Measurements from ENCODE around the gene TNFRSF12A.
A peak's percentile ranks its signal among the peaks of the same experiment; 100 is the strongest.

TNFRSF12A gene

DNA sequence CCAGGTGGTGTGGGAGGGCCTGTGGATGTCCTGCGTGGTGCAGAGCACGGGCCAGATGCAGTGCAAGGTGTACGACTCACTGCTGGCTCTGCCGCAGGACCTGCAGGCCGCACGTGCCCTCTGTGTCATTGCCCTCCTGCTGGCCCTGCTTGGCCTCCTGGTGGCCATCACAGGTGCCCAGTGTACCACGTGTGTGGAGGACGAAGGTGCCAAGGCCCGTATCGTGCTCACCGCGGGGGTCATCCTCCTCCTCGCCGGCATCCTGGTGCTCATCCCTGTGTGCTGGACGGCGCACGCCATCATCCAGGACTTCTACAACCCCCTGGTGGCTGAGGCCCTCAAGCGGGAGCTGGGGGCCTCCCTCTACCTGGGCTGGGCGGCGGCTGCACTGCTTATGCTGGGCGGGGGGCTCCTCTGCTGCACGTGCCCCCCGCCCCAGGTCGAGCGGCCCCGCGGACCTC is 6.6 kb upstream of the TNFRSF12A start:
- H3K36me3 Mint-ChIP-seq (ENCODE audit: low read depth): no peaks in the 10 kb centered on the region
- H3K27me3 Mint-ChIP-seq: peaks cover 9% of the 10 kb centered on the region
- peaks cover 11% of the 10 kb centered on the region for H3K4me1 Mint-ChIP-seq (ENCODE audit: low read depth)
- H3K27ac Mint-ChIP-seq: no peak overlapping the region
- no peak overlapping the region for H3K4me3 Mint-ChIP-seq
- H3K9me3 Mint-ChIP-seq: no peaks in the 10 kb centered on the region

DNA sequence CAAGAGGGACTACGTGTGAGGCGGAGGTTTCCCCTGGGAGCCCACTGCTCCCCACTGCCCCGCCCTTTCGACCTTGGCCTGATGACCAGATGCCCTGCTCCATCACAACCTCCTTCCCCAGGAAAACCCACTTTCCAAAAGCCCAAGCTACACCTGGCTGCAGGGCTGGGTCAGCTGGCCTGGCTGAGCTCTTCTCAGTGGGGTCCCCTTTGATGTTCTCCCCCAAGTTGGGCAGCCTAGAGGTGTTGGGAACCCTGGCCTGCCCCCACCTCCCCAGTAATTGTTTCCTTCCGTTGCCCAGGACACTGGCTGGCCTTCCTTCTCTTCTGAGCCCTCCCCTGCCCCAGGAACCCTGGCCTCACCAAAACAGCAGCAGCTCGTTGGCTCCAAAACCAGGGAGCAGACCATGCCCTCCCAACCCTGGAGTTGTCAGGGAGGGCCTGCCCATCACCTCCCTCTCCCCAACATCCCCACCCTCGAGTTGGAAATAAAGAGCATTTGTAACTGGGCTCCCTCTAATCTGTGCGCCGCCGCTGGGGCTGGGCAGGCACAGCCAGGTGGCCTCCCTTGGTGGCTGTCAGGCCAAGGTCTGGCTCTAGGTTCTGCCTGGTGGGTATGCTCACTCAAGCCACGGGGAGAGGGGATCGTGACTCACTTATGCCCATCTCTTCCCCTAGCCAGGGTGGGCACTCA is 6.0 kb upstream of the TNFRSF12A start:
- Mint-ChIP-seq H3K36me3 (ENCODE audit: low read depth) (no peaks in the 10 kb centered on the region), H3K27ac (no peak overlapping the region), H3K27me3 (peaks cover 9% of the 10 kb centered on the region), H3K4me3 (no peak overlapping the region), H3K9me3 (no peaks in the 10 kb centered on the region), H3K4me1 (ENCODE audit: low read depth) (peaks cover 8% of the 10 kb centered on the region)

DNA sequence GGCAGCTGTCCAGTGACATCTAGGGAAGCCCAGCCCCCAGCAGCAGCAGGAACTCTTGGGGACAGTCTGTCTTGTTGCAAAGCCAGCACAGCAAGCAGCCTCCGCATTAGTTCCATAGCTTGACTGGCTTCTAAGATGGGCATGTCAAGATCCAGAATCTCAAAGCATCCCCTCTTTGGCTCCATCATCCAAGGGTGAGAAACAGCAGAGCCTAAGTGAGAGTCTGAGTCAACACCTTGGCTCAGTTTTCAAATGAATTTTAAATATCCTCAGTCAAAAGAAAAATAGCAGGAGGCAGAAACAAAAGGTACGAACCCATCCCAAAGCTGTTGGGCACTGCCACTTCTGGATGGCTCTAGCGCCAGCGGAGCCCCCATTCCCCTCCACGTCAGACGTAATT is 5.2 kb upstream of the TNFRSF12A start:
- peaks cover 15% of the 10 kb centered on the region for H3K4me1 Mint-ChIP-seq (ENCODE audit: low read depth)
- H3K36me3 Mint-ChIP-seq (ENCODE audit: low read depth): no peaks in the 10 kb centered on the region
- no peaks in the 10 kb centered on the region for H3K9me3 Mint-ChIP-seq
- no peak overlapping the region for H3K4me3 Mint-ChIP-seq
- peaks cover 9% of the 10 kb centered on the region for H3K27me3 Mint-ChIP-seq
- H3K27ac Mint-ChIP-seq: no peak overlapping the region

DNA sequence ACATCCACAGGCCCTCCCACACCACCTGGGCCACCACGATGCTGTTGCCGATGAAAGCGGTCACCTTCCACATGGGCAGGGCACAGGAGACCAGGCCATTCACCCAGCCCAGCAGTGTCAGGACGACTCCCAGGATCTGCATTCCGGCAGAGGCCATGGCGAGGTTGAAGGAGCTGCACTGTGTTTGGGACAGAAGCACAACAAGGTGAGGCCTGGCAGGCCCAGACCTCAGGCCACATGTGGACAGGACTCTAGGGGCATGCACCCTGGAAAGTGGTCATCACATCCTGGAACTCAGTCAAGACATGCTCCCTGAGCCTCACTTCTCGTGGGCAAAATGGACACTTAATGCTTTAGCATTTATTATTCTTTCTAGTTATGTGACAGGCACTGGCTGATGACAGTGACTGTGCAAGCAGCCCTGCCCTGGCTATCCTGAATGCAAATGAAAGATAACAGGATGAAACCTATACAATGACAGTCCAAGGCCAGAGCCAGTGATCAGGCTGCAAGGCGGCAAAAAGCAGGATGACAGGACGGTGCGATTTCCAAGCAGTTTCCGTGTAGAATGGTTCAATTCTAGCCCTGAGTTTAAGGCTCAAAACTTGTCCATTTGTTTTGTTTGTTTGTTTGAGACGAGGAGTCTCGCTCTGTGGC is 4.2 kb upstream of the TNFRSF12A start:
- Mint-ChIP-seq H3K27ac (no peak overlapping the region), H3K4me1 (ENCODE audit: low read depth) (peaks cover 21% of the 10 kb centered on the region), H3K27me3 (peaks cover 9% of the 10 kb centered on the region), H3K9me3 (no peaks in the 10 kb centered on the region), H3K36me3 (ENCODE audit: low read depth) (no peaks in the 10 kb centered on the region), H3K4me3 (no peak overlapping the region)

DNA sequence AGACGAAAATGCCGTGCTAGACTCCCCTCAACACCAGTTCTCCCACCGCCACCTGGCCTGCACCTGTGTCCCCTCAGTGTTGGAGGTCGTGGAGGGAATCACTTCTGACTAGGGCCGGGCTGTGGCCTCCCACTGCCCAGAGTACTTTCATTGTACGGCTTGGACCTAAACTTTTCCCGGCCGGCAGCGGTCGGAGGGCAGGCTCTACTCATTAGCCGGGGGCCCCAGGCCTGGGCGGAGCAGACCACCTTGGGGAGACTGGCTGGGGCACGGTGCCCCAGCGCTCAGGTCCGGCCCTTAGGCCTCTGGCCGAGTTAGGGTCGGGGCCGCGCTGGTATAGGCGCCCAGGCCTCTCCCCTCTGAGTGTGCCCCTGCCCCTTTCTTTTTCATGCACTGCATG is 2.8 kb upstream of the TNFRSF12A start:
- Mint-ChIP-seq H3K27me3 (peaks cover 3% of the 10 kb centered on the region), H3K36me3 (ENCODE audit: low read depth) (no peaks in the 10 kb centered on the region), H3K4me1 (ENCODE audit: low read depth) (peaks cover 34% of the 10 kb centered on the region), H3K9me3 (no peaks in the 10 kb centered on the region), H3K4me3 (no peak overlapping the region), H3K27ac (no peak overlapping the region)

DNA sequence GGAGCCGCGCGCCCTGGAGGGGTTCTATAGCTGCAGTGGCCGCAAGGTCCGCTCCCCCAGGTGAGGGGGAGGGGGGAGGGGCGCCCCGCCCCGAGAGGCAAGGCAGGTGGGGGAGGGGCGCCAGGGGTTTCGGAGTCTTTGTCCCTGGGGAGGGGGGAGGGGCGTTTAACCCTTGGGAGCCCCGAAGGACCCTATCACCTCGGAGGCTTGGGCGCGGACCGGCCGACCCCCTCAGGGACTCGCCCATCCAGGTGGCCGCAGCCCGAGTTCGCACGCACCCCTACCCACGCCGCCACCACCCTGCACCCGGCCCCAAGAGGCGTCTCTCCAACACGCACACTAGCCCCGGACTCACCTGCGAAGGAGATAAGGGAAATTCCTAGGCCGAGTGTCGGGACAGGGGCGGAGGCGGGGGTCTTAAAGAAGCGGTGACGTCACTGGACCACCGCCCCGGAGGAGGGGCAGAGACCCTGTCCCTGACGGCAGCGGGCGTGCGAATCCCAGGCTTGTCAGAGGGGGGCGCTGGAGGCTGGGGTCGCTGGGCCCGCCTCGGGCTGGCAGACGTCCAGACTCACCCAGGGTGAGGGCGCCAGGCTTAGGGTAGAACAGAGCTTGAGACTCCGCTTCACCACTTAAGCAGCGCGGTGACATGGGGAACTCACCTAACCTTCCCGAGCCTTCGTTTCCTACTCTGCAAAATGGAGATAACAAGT is 2.2 kb upstream of the TNFRSF12A start, which contains the start of gene CLDN6:
Gene CLDN6 (minus strand): TSS at position 390 of the 713 bp plus-strand sequence. CDS start 2,162 bp downstream, outside the sequence.
- H3K36me3 Mint-ChIP-seq (ENCODE audit: low read depth): no peaks in the 10 kb centered on the region
- H3K4me3 Mint-ChIP-seq: no peak within 1 kb of the TSS
- H3K27ac Mint-ChIP-seq: no peak within 1 kb of the TSS

DNA sequence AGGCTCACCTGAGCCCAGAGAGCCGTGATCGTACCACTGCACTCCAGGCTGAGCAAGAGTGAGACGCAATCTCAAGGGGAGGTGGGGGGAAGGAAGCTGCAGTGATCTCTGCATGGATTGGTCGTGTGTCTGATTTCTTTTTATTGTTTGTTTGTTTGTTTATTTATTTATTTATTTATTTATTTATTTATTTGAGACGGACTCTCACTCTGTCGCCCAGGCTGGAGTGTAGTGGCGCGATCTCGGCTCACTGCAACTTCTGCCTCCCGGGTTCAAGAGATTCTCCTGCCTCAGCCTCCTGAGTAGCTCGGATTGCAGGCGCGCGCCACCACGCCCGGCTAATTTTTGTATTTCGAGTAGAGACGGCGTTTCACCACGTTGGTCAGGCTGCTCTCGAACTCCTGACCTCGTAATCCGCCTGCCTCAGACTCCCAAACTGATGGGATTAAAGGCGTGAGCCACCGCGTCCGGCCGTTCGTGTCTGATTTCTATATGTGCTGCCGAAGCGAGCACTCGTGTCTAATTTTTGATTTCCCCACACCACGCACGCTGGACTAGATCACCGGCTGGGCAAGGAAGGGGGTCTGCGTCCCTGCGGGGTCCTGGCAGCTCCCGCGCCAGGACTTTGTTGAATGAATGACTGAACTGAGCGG is 448 bp upstream of the TNFRSF12A start:
- H3K4me3 Mint-ChIP-seq: peak overlapping the region; percentile 85
- peaks cover 3% of the 10 kb centered on the region for H3K27me3 Mint-ChIP-seq
- H3K4me1 Mint-ChIP-seq (ENCODE audit: low read depth): peaks cover 52% of the 10 kb centered on the region
- peak overlapping the region; percentile 82 for H3K27ac Mint-ChIP-seq
- no peaks in the 10 kb centered on the region for H3K9me3 Mint-ChIP-seq
- H3K36me3 Mint-ChIP-seq (ENCODE audit: low read depth): peaks cover 4% of the 10 kb centered on the region

More for the DNA sequence above, 2.2 kb upstream of the TNFRSF12A start, which contains the start of gene CLDN6:
- peaks cover 40% of the 10 kb centered on the region for H3K4me1 Mint-ChIP-seq (ENCODE audit: low read depth)
- no peaks in the 10 kb centered on the region for H3K9me3 Mint-ChIP-seq
- peaks cover 3% of the 10 kb centered on the region for H3K27me3 Mint-ChIP-seq

DNA sequence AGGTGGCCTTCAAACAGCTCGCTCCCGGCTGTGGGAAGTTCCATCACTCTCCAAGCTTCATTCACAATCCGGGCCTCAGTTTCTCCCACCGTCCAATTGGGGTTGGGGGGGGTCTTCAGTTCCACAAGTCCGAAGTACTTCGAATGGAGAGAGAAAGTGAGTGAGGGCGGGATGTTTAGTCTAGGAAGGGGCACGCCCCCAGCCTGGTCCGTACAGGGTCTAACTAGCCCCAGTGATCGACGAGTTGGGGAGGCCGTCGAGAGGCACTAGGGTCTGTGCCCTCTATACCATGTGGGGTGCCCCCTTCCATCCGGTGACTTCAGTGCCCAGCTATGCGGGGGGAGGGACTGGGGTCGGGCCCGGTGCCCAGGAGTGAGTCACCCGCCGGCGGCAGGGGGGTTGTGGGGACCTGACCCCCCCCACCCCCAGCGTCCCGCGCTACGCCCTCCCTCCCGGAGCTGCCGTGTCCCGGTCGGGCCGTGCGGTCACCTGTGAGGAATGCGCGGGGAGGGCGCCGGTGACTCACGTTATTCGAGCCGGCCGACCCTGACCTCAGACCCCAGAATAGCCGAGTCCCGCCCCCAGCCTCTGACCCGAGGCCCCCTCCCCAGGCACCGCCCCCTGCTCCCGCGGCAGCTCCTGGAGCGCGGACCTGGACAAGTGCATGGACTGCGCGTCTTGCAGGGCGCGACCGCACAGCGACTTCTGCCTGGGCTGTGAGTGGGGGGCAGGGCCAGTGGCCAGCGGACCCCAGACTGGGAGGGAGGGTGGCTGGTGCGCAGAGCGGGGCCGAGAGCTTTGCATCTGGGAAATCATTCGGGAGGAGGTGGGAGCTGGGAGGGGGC is 658 bp downstream of the TNFRSF12A start:
- H3K9me3 Mint-ChIP-seq: no peaks in the 10 kb centered on the region
- H3K4me3 Mint-ChIP-seq: peak overlapping the region; percentile 85
- H3K4me1 Mint-ChIP-seq (ENCODE audit: low read depth): peaks cover 52% of the 10 kb centered on the region
- H3K36me3 Mint-ChIP-seq (ENCODE audit: low read depth): peaks cover 4% of the 10 kb centered on the region
- H3K27ac Mint-ChIP-seq: peak overlapping the region; percentile 97
- H3K27me3 Mint-ChIP-seq: no peaks in the 10 kb centered on the region

DNA sequence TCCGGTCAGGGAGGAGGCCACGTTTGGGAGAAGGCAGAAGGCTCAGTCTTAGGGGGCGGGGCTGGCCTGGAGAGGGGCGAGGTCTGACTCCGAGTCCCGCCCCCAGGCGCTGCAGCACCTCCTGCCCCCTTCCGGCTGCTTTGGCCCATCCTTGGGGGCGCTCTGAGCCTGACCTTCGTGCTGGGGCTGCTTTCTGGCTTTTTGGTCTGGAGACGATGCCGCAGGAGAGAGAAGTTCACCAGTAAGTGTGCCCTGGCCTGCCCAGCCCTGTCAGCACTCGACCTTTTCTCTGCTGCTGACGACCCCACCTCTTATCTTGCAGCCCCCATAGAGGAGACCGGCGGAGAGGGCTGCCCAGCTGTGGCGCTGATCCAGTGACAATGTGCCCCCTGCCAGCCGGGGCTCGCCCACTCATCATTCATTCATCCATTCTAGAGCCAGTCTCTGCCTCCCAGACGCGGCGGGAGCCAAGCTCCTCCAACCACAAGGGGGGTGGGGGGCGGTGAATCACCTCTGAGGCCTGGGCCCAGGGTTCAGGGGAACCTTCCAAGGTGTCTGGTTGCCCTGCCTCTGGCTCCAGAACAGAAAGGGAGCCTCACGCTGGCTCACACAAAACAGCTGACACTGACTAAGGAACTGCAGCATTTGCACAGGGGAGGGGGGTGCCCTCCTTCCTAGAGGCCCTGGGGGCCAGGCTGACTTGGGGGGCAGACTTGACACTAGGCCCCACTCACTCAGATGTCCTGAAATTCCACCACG is 1.5 kb downstream of the TNFRSF12A start:
- H3K4me3 Mint-ChIP-seq: peak overlapping the region; percentile 85
- peaks cover 52% of the 10 kb centered on the region for H3K4me1 Mint-ChIP-seq (ENCODE audit: low read depth)
- peak overlapping the region; percentile 97 for H3K27ac Mint-ChIP-seq
- H3K27me3 Mint-ChIP-seq: no peaks in the 10 kb centered on the region
- no peaks in the 10 kb centered on the region for H3K9me3 Mint-ChIP-seq
- peaks cover 12% of the 10 kb centered on the region for H3K36me3 Mint-ChIP-seq (ENCODE audit: low read depth)

DNA sequence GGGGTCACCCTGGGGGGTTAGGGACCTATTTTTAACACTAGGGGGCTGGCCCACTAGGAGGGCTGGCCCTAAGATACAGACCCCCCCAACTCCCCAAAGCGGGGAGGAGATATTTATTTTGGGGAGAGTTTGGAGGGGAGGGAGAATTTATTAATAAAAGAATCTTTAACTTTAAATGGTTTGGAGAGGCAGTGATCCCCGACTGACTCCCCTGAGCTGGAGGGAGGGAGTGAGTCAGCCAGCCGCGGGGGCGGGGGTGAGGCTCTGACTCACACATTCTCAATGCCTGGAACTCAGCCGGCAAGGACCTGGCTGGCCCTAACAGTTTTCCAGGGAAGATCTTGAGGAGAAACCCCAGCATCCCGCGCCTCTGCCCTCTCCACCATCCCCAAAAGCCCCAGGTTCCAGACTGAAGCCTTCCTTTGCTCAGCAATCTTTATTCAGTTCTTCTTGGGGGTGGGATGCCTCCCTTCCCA is 2.1 kb downstream of the TNFRSF12A start:
- no peaks in the 10 kb centered on the region for H3K27me3 Mint-ChIP-seq
- H3K4me1 Mint-ChIP-seq (ENCODE audit: low read depth): peaks cover 52% of the 10 kb centered on the region
- peak overlapping the region; percentile 97 for H3K27ac Mint-ChIP-seq
- H3K9me3 Mint-ChIP-seq: no peaks in the 10 kb centered on the region
- peak overlapping the region; percentile 85 for H3K4me3 Mint-ChIP-seq
- H3K36me3 Mint-ChIP-seq (ENCODE audit: low read depth): peaks cover 19% of the 10 kb centered on the region

DNA sequence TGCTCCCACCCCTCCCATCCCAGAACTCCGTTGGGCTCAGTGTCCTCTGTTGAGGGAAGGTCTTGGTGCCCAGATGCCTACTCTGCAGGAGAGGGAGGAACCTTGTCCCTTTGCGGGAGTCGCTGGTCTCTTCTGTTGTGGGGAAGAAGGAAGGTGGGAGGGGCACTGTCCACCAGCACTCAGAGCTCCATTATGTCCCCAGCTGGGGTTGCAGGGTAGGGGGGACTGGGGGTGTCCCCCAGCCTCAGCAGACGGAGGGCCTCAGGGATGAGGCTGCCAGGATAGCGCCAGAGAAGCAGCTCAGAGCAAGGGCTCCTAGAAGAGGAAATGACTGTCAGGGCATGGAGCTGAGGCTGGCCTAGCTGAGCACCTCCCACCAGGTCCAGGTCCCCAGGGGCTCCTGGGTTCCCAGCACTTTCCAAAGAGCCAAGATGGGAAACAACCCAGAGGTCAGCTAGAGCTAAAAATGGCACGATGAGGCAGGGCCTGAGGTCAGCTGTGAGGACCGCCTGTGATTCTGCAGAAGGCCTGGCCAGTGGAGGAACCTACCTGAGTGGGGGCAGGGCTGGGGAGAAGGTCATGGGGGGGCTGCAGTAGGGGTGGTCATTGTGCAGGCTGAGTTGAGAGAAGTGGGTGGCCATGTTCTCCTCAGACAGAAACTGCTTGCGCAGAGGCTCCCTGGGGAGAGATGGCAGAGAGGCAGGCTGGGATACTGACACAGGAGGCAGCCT is 2.7 kb downstream of the TNFRSF12A start:
- peaks cover 52% of the 10 kb centered on the region for H3K4me1 Mint-ChIP-seq (ENCODE audit: low read depth)
- H3K27ac Mint-ChIP-seq: peak overlapping the region; percentile 97
- peaks cover 19% of the 10 kb centered on the region for H3K36me3 Mint-ChIP-seq (ENCODE audit: low read depth)
- peak overlapping the region; percentile 85 for H3K4me3 Mint-ChIP-seq
- H3K27me3 Mint-ChIP-seq: no peaks in the 10 kb centered on the region
- no peaks in the 10 kb centered on the region for H3K9me3 Mint-ChIP-seq

DNA sequence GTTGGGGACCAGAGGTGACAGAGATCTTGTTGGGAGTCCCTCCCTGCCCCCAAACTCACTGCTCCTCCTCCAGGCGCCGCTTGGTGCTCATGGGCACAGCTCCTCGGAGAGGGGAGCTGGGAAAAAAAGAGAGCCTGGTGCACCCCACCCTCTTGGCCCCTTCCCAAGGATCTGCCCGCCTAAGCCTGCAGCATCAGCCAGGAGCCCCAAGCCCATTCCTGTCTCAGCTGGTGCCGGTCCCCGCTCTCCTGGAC is 3.2 kb downstream of the TNFRSF12A start:
- H3K4me3 Mint-ChIP-seq: peak overlapping the region; percentile 85
- H3K4me1 Mint-ChIP-seq (ENCODE audit: low read depth): peaks cover 50% of the 10 kb centered on the region

More for the DNA sequence above, 3.2 kb downstream of the TNFRSF12A start:
- peak overlapping the region; percentile 97 for H3K27ac Mint-ChIP-seq
- peaks cover 19% of the 10 kb centered on the region for H3K36me3 Mint-ChIP-seq (ENCODE audit: low read depth)
- no peaks in the 10 kb centered on the region for H3K9me3 Mint-ChIP-seq
- no peaks in the 10 kb centered on the region for H3K27me3 Mint-ChIP-seq
